Tibial artery (tissue), 4 donors: ENCODE measurements around the gene CACNA1E.

Experiments used
- DNase-seq, 2 donors: peaks; one replicate each; pipeline ENCODE4 v3.0.0-alpha.2; 2019
- H3K27ac ChIP-seq, 2 donors: fragments of 200-600 bp; sonication (generic) in 1 of 2; 1 replicate in 1 of 2; 2 replicates in 1 of 2; pipeline ENCODE4 v1.5.1; 2018 to 2019; ENCODE audit warnings: mild to moderate bottlenecking in 1 of 2
- H3K27me3 ChIP-seq, 2 donors: fragments of 200-600 bp; sonication (generic) in 1 of 2; one replicate each; pipeline versions ENCODE4 v1.5.1 to v1.6.0; 2016 to 2019
- H3K36me3 ChIP-seq, 3 donors: fragments of 200-600 bp; sonication (generic) in 2 of 3; one replicate each; pipeline ENCODE4 v1.5.1; 2016 to 2019; ENCODE audit warnings: mild to moderate bottlenecking in 2 of 3
- H3K4me1 ChIP-seq, 4 donors: fragments of 200-600 bp; sonication (generic) in 2 of 4; 1 replicate in 3 of 4; 2 replicates in 1 of 4; pipeline ENCODE4 v1.5.1; 2016 to 2019
- H3K4me3 ChIP-seq, 2 donors: fragments of 200-600 bp; sonication (generic) in 1 of 2; 1 replicate in 1 of 2; 2 replicates in 1 of 2; pipeline ENCODE4 v1.5.1; 2018 to 2019; ENCODE audit warnings: mild to moderate bottlenecking in 2 of 2
- H3K9me3 ChIP-seq, 3 donors: fragments of 200-600 bp; sonication (generic) in 1 of 3; one replicate each; pipeline ENCODE4 v1.5.1; 2016 to 2019
- intact Hi-C: fragments of 100-400 bp; cut with DNase I; formaldehyde crosslinking; loops from one replicate; pipeline ENCODE4 v1.15.0; 2023; ENCODE audit warnings: low total_unique reads
- TF ChIP-seq, protein P1 (sequence below), 2 experiments: fragments of 200-600 bp in 1 of 2; fragments of 450-650 bp in 1 of 2; IDR thresholded peaks; one replicate each; pipeline ENCODE4 v1.5.1; 2017 to 2019; ENCODE audit warnings: antibody characterized with exemption in 2 of 2, mild to moderate bottlenecking in 1 of 2, moderate library complexity in 1 of 2

CACNA1E gene

DNA sequence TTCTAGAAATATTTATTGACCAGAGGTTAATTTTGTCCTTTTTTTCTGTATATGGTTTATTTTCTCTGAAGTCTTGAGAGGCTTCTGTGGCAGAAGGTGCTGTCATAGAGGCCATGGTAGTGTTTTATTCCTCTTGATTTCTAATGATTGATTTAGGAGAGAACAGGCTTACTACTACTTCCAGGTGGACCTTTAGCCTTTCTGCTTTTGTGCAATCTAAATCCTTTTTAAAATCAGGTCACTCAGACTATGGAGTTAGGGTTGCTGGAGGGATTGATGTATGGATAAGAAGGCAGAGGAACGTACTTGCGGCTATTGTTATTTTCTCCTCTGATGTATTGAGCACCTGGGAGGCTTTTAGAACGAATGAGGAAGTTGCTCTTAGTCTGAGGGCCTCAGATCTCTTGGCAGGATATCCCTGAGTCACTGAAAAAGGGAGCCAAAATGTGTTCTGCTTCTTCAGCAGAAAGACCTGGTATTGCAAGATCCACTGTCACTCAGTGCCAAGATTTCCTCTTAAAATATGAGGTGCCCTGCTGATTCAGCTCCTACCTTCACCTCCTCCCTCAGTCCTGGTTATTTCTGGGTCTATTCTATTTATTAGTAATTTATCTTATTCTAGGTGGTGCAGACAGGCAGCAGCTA lies 300.8 kb downstream of the CACNA1E start:
- Histone ChIP-seq H3K9me3 (no peaks in the 10 kb centered on the region), H3K27ac (no peak overlapping the region), H3K4me3 (no peak overlapping the region), H3K36me3 (no peaks in the 10 kb centered on the region), H3K27me3 (no peaks in the 10 kb centered on the region), H3K4me1 (no peaks in the 10 kb centered on the region)
- TF ChIP-seq, protein P1, sequence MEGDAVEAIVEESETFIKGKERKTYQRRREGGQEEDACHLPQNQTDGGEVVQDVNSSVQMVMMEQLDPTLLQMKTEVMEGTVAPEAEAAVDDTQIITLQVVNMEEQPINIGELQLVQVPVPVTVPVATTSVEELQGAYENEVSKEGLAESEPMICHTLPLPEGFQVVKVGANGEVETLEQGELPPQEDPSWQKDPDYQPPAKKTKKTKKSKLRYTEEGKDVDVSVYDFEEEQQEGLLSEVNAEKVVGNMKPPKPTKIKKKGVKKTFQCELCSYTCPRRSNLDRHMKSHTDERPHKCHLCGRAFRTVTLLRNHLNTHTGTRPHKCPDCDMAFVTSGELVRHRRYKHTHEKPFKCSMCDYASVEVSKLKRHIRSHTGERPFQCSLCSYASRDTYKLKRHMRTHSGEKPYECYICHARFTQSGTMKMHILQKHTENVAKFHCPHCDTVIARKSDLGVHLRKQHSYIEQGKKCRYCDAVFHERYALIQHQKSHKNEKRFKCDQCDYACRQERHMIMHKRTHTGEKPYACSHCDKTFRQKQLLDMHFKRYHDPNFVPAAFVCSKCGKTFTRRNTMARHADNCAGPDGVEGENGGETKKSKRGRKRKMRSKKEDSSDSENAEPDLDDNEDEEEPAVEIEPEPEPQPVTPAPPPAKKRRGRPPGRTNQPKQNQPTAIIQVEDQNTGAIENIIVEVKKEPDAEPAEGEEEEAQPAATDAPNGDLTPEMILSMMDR (IDR thresholded peaks at IDR 0.05), result no peak
- intact Hi-C loops, result no loop called here
- no peak for DNase-seq

DNA sequence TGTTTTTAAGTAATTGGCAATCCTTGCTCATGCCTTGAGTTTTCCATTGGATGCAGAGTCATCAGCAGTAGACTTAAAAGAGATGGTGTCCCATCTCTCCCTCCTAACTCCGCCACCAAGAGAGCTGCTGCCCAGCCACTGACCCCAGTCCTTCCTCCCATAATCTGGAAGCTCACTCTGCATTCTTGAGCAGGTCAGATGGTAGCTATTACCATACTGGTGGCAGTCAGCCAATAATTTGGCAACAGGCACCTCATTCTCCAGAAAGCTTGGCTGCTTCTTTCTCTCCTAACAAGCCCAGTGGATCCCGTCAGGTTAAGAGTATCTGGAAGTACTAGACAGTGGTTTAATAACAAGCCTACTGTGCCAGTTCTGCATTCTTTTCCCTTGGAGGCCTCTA lies 306.1 kb downstream of the CACNA1E start:
- Histone ChIP-seq H3K36me3 (no peaks in the 10 kb centered on the region), H3K27ac (no peak overlapping the region), H3K4me3 (no peak overlapping the region), H3K27me3 (no peaks in the 10 kb centered on the region), H3K4me1 (no peaks in the 10 kb centered on the region), H3K9me3 (no peaks in the 10 kb centered on the region)
- intact Hi-C loops, result no loop called here
- TF ChIP-seq, protein P1 (IDR thresholded peaks at IDR 0.05), result no peak
- DNase-seq, result no peak

DNA sequence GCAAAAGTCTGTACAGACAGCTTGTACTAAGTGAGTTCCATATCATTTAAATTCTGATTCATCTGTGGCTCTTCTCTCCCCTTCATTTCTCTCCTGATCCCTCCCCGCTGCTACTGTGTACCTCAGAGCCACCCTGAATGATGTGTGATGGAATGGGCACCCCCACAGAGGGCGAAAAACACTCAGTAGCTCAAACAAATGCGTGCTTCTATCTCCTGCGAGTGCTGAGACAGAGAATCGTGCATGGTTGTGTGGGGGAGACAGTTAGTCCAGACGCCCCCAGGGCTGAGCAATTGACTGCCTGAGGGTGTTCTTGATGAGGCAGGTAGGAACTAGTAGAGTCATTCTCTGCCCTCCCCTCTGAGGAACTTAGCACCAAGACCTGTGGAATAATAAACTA lies 308.4 kb downstream of the CACNA1E start:
- Histone ChIP-seq H3K9me3 (no peaks in the 10 kb centered on the region), H3K27me3 (no peaks in the 10 kb centered on the region), H3K27ac (no peak overlapping the region), H3K4me3 (no peak overlapping the region), H3K36me3 (no peaks in the 10 kb centered on the region), H3K4me1 (no peaks in the 10 kb centered on the region)
- no peak for DNase-seq
- TF ChIP-seq, protein P1 (IDR thresholded peaks at IDR 0.05), result no peak
- intact Hi-C loops, result no loop called here

DNA sequence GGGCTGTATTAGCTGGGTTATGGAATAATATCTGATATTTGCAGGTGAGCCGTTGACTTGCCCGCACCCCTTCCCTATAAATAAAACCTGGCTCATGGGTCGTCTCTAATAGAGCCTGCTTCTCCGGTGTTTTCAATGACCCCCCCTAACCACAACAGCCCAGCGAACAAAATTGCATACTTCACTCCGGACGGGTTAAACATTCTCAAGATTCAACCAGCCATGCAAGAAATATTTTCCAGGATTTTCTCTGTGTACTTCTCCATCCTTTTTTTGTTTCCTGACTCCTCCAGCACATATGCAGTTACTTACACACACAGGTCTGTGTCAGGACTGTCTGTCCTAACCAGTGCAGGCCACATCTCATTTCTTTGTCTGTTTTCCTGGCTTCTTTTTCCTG lies 310.5 kb downstream of the CACNA1E start:
- Histone ChIP-seq H3K27ac (no peak overlapping the region), H3K27me3 (no peaks in the 10 kb centered on the region), H3K36me3 (no peaks in the 10 kb centered on the region), H3K4me1 (no peaks in the 10 kb centered on the region), H3K9me3 (no peaks in the 10 kb centered on the region), H3K4me3 (no peak overlapping the region)
- intact Hi-C loops, result no loop called here
- TF ChIP-seq, protein P1 (IDR thresholded peaks at IDR 0.05), result no peak
- no peak for DNase-seq

DNA sequence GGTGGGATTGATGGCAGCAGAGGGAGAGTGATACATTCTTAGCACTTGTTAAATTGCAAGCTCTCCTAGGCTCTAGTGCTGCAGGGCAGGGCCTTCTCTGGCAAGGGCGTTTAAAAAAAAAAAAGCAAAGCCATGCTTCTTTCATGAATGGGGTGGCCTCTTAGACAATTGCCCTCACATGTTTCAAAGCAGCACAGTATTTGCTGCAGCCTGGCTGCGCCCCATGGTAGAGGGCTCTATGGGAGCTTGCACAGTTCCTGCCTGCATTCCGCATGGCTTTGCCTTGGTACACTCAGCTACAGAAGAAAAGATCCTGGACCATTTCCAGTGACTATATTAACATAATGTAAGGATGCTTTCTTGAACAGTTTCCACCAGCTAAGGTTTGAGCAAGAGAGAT lies 311.0 kb downstream of the CACNA1E start:
- H3K36me3 ChIP-seq, result no peaks in the 10 kb centered on the region
- intact Hi-C loops, result no loop called here
- no peaks in the 10 kb centered on the region for H3K9me3 ChIP-seq
- H3K4me1 ChIP-seq, result no peaks in the 10 kb centered on the region
- no peaks in the 10 kb centered on the region for H3K27me3 ChIP-seq
- H3K4me3 ChIP-seq, result no peak overlapping the region
- H3K27ac ChIP-seq, result no peak overlapping the region
- no peak for DNase-seq
- TF ChIP-seq, protein P1 (IDR thresholded peaks at IDR 0.05), result no peak
